ENCODE results near the gene EXD3. TPM values are rescaled to one million over a fixed set of nuclear protein-coding genes. Genes with fewer than 3 reads are reported as not detected.

Gene EXD3
- total RNA-seq, 1 experiment from 2014 or later = 15.3 TPM

- no peak for TF ChIP-seq CTCF (conservative IDR thresholded peaks at IDR 0.05)
- no peak overlapping the region for H2BK20ac ChIP-seq (ENCODE audit: low read depth, low read length, poor library complexity, severe bottlenecking)
- H3K27ac Mint-ChIP-seq = no peak overlapping the region
- H2AK5ac ChIP-seq (ENCODE audit: insufficient read length, low read length) = no peak overlapping the region
- no peak overlapping the region for H3K23ac ChIP-seq (ENCODE audit: insufficient read length, low read depth, low read length)
- no peak for DNase-seq
- no peak overlapping the region for H2BK120ac ChIP-seq (ENCODE audit: low read depth, low read length, poor library complexity, severe bottlenecking)
- no peak overlapping the region for H4K8ac ChIP-seq (replicated peaks; ENCODE audit: insufficient read length, low read depth, low read length)
- no peaks in the 10 kb centered on the region for H3K79me2 ChIP-seq (ENCODE audit: insufficient read depth, low read length)
- no peak overlapping the region for H3K18ac ChIP-seq (ENCODE audit: insufficient read length, low read depth, low read length)
- no peaks in the 10 kb centered on the region for H3K23me2 ChIP-seq (ENCODE audit: insufficient read length, low read depth, low read length, poor library complexity, severe bottlenecking)
- H3K9me3 ChIP-seq (ENCODE audit: control insufficient read depth, low read depth, low read length) = no peaks in the 10 kb centered on the region
- H3K4me3 Mint-ChIP-seq = no peak overlapping the region
- H4K5ac ChIP-seq (ENCODE audit: insufficient read length, low read depth, low read length) = no peak overlapping the region
- H3K27ac ChIP-seq (ENCODE audit: insufficient read length, low read depth, low read length) = no peak overlapping the region
- no peak overlapping the region for H3K4me2 ChIP-seq (ENCODE audit: insufficient read depth, insufficient read length, low read length)
- H3K56ac ChIP-seq (ENCODE audit: insufficient read length, low read depth, low read length) = no peak overlapping the region
- H3K36me3 Mint-ChIP-seq (ENCODE audit: insufficient read depth in 1 of 3, low read depth in 3 of 3) = no peaks in the 10 kb centered on the region
- H3K4me1 ChIP-seq (ENCODE audit: insufficient read depth, low read length) = no peaks in the 10 kb centered on the region
- no peaks in the 10 kb centered on the region for H3K27me3 ChIP-seq (ENCODE audit: insufficient read depth, low read length)
- no peaks in the 10 kb centered on the region for H3K4me1 Mint-ChIP-seq
- no peak overlapping the region for H3K14ac ChIP-seq (ENCODE audit: insufficient read depth, low read length)
- H4K20me1 ChIP-seq (ENCODE audit: control insufficient read depth, insufficient read depth, insufficient read length) = no peaks in the 10 kb centered on the region
- H4K91ac ChIP-seq (ENCODE audit: insufficient read length, low read depth, low read length) = no peak overlapping the region
- H3K79me1 ChIP-seq (ENCODE audit: insufficient read depth, low read depth, low read length, poor library complexity, severe bottlenecking) = no peaks in the 10 kb centered on the region
- H3K4ac ChIP-seq (ENCODE audit: low read depth, low read length) = no peak overlapping the region
- H2AFZ ChIP-seq (ENCODE audit: low read length) = no peak overlapping the region
- H2BK5ac ChIP-seq (ENCODE audit: insufficient read length, low read length) = no peak overlapping the region
- no peak overlapping the region for H2BK15ac ChIP-seq (ENCODE audit: low read depth, low read length)
- H2BK12ac ChIP-seq (ENCODE audit: insufficient read length, low read depth, low read length) = no peak overlapping the region
- WGBS (ENCODE audit: extremely low coverage, insufficient read length, low lambda C conversion rate) = no CpG with 5 or more reads among the region's 42 CpGs
- H3K9ac ChIP-seq (ENCODE audit: extremely low read depth, insufficient read length, low read length) = no peak overlapping the region
- no peaks in the 10 kb centered on the region for H3K9me3 Mint-ChIP-seq
- H3K27me3 Mint-ChIP-seq (ENCODE audit: low read depth) = peaks cover 3% of the 10 kb centered on the region; the same call in 1 of the 2 replicates
- H3T11ph ChIP-seq (ENCODE audit: low read length) = no peak overlapping the region
Observed at GRCh38 chr9:137435980-137436760, 13.2 kb upstream of the EXD3 start.
